ENCODE measurements around the gene ELFN1.

DNA sequence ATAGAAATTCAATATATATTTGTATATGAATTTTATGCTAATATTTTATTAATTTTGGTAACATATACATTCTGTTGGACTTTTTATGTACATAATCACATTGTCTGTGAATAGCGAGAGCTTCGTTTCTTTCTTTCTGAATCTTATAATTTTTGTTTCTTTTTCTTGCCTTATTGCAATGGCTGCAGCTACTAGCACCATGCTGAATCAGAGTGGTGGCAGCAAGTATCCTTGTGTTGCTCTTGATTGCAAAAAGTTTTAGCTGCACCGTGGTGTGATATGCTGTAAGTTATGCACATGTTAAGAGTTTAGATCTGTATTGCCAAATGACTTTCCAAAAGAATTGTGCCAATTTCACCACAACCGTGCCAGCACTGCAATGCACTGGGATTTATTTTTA is 32.6 kb downstream of the ELFN1 start:
- TF ChIP-seq, protein P1, sequence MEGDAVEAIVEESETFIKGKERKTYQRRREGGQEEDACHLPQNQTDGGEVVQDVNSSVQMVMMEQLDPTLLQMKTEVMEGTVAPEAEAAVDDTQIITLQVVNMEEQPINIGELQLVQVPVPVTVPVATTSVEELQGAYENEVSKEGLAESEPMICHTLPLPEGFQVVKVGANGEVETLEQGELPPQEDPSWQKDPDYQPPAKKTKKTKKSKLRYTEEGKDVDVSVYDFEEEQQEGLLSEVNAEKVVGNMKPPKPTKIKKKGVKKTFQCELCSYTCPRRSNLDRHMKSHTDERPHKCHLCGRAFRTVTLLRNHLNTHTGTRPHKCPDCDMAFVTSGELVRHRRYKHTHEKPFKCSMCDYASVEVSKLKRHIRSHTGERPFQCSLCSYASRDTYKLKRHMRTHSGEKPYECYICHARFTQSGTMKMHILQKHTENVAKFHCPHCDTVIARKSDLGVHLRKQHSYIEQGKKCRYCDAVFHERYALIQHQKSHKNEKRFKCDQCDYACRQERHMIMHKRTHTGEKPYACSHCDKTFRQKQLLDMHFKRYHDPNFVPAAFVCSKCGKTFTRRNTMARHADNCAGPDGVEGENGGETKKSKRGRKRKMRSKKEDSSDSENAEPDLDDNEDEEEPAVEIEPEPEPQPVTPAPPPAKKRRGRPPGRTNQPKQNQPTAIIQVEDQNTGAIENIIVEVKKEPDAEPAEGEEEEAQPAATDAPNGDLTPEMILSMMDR (IDR thresholded peaks at IDR 0.05) = no peak
- TF ChIP-seq POLR2A (IDR thresholded peaks at IDR 0.05) = no peak
